GM18867 (cell line): ENCODE data around the gene FHOD3.
"Not testable (repeated sequence)": the region's sequence is repeated elsewhere in the genome, so short reads cannot be mapped to it uniquely, and the experiment has no call there.

ENCODE experiments used
- ATAC-seq: cut with Tn5 transposase; IDR thresholded peaks from one replicate; pipeline ENCODE4 v1.9.1; 2021; ENCODE audit warnings: mild to moderate bottlenecking, moderate library complexity; ENCODE audit not compliant: unreplicated experiment

Gene FHOD3

DNA sequence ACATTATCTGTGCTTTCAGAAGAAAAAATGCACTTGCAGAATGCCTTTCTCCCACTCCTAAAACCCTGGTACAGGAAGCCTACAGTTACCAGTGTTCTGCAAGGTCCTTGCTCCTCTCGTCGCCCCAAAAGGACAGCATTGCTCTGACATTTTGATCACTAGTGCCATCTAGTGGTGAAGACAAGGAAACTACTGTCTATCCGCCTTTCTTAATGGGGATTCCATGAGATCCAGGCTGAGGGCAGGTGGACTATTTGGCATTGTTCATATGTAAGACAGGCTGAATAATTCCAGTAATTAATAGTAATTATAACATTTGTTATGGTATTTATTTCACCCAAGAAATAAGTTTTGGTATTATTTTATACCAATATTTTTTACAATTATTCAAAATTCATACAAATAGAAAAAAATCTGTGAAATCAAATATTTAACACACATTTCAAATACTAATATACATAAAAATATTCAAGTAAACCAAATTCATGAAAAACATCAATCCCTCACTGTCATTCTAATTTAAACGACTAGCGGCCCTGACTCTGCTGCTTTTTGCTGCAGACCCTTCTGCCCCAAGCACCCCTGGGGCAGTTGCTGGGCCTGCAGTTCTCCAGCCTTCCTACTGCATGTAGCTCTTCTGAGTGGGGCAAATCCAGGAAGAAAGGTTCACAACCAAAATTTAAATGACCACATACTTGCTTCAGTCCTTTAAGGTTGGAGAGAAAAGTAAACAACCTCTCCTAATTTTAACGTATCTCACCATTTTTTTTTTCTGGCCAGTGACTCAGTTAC, 512.3 kb downstream of the FHOD3 start:
- ATAC-seq: peak; percentile 98

- ATAC-seq: no peak
Observed at GRCh38 chr18:36811430-36811829, 513.9 kb downstream of the FHOD3 start.

DNA sequence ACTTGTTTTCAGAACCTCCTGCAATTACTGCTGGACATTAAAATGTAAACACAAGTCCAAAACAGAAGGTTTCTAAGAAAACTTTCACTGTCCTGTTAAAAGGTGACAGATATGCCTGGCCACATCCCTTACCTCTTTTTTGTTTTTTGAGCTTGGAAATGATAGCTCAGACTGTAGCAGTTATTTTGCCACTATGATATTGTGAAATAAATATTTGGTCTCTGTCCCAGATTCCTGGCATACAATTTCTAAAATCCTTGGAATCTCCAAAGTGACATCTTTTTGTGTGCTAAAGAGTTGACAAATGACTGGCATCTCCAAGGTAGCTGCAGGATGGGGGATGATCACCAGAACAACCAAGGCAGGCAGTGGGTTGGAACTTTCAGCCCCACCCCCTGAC, 514.4 kb downstream of the FHOD3 start:
- no peak for ATAC-seq

GRCh38 chr18:36812678-36813077, 515.2 kb downstream of the FHOD3 start:
- no peak for ATAC-seq

GRCh38 chr18:36813101-36813775, 515.7 kb downstream of the FHOD3 start:
- ATAC-seq: no peak

DNA sequence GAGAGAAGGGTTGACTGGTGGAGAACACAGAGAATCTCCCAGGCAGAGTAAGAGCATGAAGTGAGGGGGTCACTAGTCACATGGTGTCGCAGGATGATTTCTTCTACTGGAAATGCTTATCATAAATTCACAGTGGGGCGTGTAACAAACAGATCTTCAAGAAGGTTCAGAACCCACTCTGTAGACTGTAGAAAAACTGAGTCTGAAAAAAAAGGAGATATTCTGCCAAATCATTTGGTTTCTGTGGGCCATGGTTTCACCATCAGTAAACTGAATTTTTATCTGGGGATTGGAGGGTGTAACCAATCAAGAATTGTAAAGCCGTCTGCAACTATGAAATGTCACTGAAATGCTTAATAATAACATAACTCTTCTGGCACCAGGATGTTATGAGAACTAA, 516.3 kb downstream of the FHOD3 start:
- no peak for ATAC-seq

- ATAC-seq: no peak
Observed at GRCh38 chr18:36814994-36815393, 517.5 kb downstream of the FHOD3 start.

GRCh38 chr18:36816096-36816495, 518.6 kb downstream of the FHOD3 start:
- not testable (repeated sequence) for ATAC-seq

DNA sequence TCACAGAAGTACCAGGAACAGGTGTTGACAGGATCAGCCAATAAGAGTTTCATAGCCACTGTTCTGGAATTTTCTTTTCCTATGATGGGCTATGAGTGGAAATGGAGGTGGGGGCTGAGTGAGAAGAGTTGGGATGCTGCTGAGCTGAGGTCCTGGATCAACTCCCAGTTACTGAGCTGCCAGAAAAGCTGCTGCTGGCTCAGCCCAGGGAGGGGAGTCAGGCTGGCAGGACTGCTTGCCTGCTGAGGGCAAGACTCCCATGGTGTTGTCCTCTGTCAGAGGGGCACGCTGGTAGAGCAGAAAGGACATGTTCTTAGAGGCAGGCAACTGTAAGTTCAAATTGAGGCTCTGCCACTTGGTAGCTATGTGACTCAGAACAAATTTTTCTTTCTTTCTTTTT, 519.5 kb downstream of the FHOD3 start:
- ATAC-seq: no peak

DNA sequence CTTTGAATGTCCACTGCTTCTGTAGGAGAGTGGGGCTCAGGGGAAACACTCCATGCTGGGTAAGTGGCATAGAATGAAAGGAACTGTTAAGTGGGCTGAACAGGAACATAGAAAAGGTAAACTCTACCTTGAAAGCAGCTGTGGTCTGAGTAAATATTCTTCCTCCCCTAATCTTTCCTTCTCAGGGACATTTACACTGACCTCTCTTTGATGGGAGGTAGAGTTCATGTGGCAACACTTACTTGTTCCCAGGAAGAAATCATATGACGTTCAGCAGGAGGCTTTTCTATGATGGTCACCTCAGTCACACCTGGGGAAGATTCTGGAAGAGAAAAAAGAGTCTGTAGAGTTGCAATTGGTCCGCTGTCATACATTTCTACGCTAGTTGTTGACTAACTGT, 521.1 kb downstream of the FHOD3 start:
- ATAC-seq: no peak

DNA sequence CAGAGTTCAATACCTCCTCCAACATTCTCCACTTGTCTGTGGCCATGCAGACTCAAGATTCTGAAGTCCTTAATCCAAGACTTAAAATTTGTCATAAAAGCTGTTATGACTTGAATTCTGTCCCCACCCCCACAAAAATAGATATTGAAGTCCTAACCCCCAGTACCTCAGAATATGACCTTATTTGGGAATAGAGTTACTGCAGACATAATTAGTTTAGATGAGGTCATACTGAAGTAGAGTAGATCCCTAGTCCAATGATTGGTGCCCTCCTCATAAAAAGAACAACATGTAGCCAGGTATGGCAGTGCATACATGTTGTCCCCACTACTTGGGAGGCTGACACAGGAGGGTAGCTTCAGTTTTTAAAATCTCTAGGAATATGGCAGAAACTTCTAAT, 522.1 kb downstream of the FHOD3 start:
- no peak for ATAC-seq

- no peak for ATAC-seq
Observed at GRCh38 chr18:36821681-36822080, 524.2 kb downstream of the FHOD3 start.

GRCh38 chr18:36825526-36825925, 528.0 kb downstream of the FHOD3 start:
- no peak for ATAC-seq

GRCh38 chr18:36826556-36826955, 529.0 kb downstream of the FHOD3 start:
- no peak for ATAC-seq

DNA sequence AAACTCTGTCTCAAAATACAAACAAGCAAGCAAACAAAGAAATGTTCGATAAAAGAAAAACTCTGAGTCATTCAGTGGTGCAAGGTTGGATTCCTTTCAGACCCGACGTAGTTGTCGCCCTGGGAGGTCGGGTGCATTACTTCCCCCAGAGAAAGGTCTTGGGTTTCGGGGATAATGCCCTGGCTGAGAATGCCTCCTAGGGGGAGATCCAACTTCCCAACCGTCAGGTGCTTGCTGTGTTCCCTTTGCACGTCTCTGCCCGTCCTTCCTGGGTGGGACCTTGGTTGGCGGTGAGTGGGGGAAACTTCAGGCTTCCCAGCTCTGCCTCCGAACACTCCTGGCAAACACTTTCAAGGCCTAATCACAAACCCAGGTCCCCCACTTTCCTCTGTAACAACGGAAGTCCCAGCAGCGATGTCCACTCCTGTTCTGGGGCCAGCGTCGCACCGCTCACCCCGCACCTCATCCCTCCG, 530.7 kb downstream of the FHOD3 start:
- ATAC-seq: peak; percentile 1

- peak; percentile 93 for ATAC-seq
Observed at GRCh38 chr18:36828630-36829361, 531.3 kb downstream of the FHOD3 start, which contains the start of the genes KIAA1328 and TPGS2. KIAA1328 (plus strand) TSS chr18:36829127; CDS start chr18:36829139, 12 bp downstream. TPGS2 (minus strand) TSS chr18:36829002; CDS start chr18:36828767, 235 bp downstream.
